AG09309 (cell line): ENCODE results near the gene RAPGEF4.
"Not testable (repeated sequence)": the region's sequence is repeated elsewhere in the genome, so short reads cannot be mapped to it uniquely, and the experiment has no call there.

ENCODE experiments used
- DNase-seq: peaks from one replicate; pipeline ENCODE4 v3.0.0-alpha.2; 2010; ENCODE audit warnings: low read depth
- H3K4me3 ChIP-seq: 2 replicates; pipeline ENCODE4 v1.5.1; 2011; ENCODE audit warnings: mild to moderate bottlenecking, low read depth, low read length, moderate library complexity; ENCODE audit not compliant: control insufficient read depth
- TF ChIP-seq, protein P1 (sequence below): IDR thresholded peaks from 2 replicates; pipeline ENCODE4 v1.5.1; 2011; ENCODE audit warnings: mild to moderate bottlenecking, low read depth, low read length, inconsistent platforms; ENCODE audit not compliant: insufficient read depth, control insufficient read depth; ENCODE audit errors: missing control alignments

The RAPGEF4 gene

DNA sequence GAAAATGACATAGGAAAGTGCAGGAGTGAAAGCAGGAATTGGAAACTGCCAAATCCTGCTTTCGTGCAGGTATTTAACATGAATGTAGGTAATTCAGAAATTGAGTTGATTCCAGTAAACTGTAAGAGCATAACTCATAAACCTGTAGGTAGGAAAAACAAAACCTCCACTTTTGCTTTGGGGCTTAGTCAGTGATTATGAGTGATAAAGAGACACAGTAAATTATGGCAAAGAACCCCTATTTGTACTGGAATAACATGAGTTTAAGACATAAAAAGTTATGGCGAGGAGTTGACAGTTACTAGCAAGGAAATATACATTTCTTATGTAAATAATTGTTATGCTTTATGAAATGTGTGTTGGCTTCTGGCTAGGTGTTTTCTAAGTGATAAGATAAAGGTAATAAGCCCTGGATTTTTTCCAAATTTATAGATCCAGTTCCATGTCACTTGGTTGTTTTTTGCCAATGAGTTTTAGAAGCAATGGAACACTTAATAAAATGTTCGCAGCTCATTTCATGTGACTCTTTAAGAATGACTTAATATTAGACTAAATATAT lies 357.3 kb downstream of the RAPGEF4 start:
- no peak for DNase-seq
- TF ChIP-seq, protein P1, sequence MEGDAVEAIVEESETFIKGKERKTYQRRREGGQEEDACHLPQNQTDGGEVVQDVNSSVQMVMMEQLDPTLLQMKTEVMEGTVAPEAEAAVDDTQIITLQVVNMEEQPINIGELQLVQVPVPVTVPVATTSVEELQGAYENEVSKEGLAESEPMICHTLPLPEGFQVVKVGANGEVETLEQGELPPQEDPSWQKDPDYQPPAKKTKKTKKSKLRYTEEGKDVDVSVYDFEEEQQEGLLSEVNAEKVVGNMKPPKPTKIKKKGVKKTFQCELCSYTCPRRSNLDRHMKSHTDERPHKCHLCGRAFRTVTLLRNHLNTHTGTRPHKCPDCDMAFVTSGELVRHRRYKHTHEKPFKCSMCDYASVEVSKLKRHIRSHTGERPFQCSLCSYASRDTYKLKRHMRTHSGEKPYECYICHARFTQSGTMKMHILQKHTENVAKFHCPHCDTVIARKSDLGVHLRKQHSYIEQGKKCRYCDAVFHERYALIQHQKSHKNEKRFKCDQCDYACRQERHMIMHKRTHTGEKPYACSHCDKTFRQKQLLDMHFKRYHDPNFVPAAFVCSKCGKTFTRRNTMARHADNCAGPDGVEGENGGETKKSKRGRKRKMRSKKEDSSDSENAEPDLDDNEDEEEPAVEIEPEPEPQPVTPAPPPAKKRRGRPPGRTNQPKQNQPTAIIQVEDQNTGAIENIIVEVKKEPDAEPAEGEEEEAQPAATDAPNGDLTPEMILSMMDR, result no peak
- no peak overlapping the region for H3K4me3 ChIP-seq

DNA sequence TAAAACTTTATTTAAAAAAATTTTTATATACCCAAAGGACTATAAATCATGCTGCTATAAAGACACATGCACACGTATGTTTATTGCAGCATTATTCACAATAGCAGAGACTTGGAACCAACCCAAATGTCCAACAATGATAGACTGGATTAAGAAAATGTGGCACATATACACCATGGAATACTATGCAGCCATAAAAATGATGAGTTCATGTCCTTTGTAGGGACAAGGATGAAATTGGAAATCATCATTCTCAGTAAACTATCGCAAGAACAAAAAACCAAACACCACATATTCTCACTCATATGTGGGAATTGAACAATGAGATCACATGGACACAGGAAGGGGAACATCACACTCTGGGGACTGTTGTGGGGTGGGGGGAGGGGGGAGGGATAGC lies 358.0 kb downstream of the RAPGEF4 start:
- not testable (repeated sequence) for H3K4me3 ChIP-seq, DNase-seq

DNA sequence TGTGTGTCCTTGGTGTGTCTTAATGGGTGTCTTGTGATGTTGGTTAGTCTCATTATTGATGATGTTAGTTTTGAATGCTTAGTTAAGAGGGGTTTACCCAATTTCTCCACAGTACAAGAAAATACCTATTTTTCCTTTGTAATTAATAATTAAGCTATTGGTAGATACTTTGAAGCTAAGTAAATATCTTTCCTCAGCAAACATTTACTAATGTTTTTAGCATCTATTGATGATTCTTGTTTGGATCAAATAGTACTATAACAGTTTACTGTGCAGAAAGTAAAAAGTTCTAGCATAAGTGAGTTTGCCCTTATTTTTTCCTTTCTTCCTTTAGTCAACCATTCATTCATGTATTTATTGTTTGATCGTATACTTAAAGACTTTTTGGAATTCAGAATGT lies 359.1 kb downstream of the RAPGEF4 start:
- TF ChIP-seq, protein P1, result no peak
- no peak overlapping the region for H3K4me3 ChIP-seq
- no peak for DNase-seq

DNA sequence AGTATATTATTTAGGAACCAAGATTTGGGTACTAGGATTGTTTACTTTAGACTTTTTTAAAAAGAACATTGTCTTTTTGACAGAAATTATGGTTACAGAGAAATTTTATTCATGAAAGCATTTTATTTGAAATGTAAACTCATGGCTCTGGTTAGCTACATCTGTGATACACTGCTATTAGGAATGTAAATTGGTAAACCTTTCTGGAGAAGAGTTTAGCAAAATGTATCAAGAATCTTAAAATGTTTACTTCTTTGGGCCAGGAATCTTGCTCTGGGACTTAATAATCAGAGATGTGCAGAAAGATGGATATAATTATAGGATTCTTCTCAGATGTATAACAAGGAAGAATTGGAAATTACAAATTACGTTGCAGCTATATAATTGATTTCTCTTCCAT lies 359.7 kb downstream of the RAPGEF4 start:
- TF ChIP-seq, protein P1, result no peak
- H3K4me3 ChIP-seq, result no peak overlapping the region
- no peak for DNase-seq

DNA sequence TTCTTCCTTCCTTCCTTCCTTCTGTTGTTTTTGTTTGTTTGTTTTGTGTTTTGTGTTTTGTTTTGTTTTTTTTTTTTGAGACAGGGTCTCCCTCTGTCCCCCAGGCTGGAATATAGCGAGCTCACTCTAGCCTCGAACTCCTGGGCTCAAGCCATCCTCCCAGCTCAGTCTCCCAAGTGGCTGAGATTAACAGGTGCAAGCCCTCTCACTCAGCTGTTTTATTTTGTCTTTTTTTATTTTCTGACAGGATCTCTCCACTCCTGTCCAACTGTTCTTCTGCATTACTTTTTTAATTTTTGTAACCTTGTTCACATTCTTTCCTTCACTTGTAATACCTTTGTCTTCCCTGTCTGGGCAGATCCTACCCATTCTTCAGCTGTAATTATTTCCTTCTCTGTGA lies 363.6 kb downstream of the RAPGEF4 start:
- no peak overlapping the region for H3K4me3 ChIP-seq
- TF ChIP-seq, protein P1, result no peak
- no peak for DNase-seq

DNA sequence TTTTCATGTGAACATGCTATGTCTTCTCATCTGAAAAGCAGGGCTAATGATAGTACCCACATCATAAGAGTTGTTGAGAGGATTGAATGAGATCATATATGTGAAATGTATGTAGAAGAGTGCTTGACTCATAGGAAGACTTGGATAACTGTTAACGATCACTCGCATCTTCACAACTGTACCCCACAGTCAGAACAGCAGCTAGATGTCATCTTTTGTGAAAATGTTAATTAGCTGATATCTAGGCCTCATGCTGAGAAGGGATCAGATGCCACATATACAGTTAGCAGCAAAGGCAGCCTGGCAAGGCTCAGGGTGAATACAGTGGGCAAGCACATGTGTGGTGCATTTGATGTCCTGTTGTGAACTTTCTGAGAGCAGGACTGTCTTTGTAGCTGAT lies 364.2 kb downstream of the RAPGEF4 start:
- H3K4me3 ChIP-seq, result no peak overlapping the region
- TF ChIP-seq, protein P1, result no peak
- DNase-seq, result no peak

DNA sequence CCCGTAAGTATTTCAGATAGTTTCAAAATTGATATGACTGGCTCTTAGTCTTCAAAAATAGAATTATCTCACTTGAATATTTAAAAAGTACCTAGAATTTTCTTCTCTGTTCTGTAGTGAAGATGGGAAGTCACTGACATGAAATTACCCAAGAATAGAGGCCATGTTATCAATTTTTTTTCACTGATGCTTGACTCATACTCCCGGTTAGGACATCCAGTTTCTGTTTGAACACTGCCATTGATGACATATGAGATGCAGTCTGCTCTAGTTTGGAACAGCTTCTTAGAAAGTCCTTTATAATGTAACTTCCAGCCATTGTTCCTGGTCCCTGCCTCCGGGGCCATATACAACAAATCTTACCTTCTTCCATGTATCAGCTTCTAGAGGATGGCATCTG lies 366.0 kb downstream of the RAPGEF4 start:
- TF ChIP-seq, protein P1, result no peak
- DNase-seq, result no peak
- no peak overlapping the region for H3K4me3 ChIP-seq
